PC-9 (cell line): Measurements from ENCODE around the gene INTS11. TPM values are rescaled to one million over a fixed set of nuclear protein-coding genes. Genes with fewer than 3 reads are reported as not detected.

ENCODE experiments used
- BruUV-seq: library from RNA; stranded (reverse); fragments of 400-500 nt; replicated peaks from 2 replicates; lab custom pipeline; 2021; lab: Mats Ljungman, UMichigan
- CTCF ChIA-PET: fragments of 300-600 bp; sonication (Branson Sonifier 250); formaldehyde crosslinking; loops from one replicate; lab custom pipeline; 2022; ENCODE audit warnings: antibody characterized with exemption; lab: Charles Lee
- POLR2A ChIA-PET: fragments of 300-600 bp; sonication (Branson Sonifier 250); formaldehyde crosslinking; loops from one replicate; lab custom pipeline; 2022; ENCODE audit warnings: antibody characterized with exemption; ENCODE audit not compliant: unreplicated experiment; lab: Charles Lee
- DNase-seq, 2 experiments: peaks; one replicate each; pipeline versions ENCODE4 v3.0.0 to v3.0.0-alpha.2; 2015 to 2022; ENCODE audit warnings: mixed read lengths in 1 of 2
- H2AFZ ChIP-seq: fragments of 200-600 bp; sonication (generic); 2 replicates; pipeline ENCODE4 v1.8.1; 2017; ENCODE audit warnings: antibody characterized with exemption
- H3F3A ChIP-seq: fragments of 200-600 bp; sonication (generic); 2 replicates; pipeline ENCODE4 v1.8.1; 2017; ENCODE audit warnings: antibody characterized with exemption, mild to moderate bottlenecking, low read depth; ENCODE audit not compliant: insufficient read depth
- H3K27ac ChIP-seq: fragments of 200-600 bp; sonication (generic); 2 replicates; pipeline ENCODE4 v1.6.1; 2016; ENCODE audit warnings: mixed run types
- H3K27me3 ChIP-seq: fragments of 200-600 bp; sonication (generic); 2 replicates; pipeline ENCODE4 v1.6.1; 2016; ENCODE audit warnings: low read depth, mixed run types; ENCODE audit not compliant: insufficient read depth
- H3K36me3 ChIP-seq: fragments of 200-600 bp; sonication (generic); 2 replicates; pipeline ENCODE4 v1.6.1; 2016; ENCODE audit warnings: low read depth, mixed run types
- H3K4me1 ChIP-seq: fragments of 200-600 bp; sonication (generic); replicated peaks from 2 replicates; pipeline ENCODE4 v1.6.1; 2016; ENCODE audit warnings: mixed run types; ENCODE audit not compliant: insufficient read depth
- H3K4me2 ChIP-seq: fragments of 200-600 bp; sonication (generic); 2 replicates; pipeline ENCODE4 v1.6.1; 2017; ENCODE audit warnings: mixed run types
- H3K4me3 ChIP-seq: fragments of 200-600 bp; sonication (generic); 2 replicates; pipeline ENCODE4 v1.6.1; 2016; ENCODE audit warnings: mixed run types
- H3K79me2 ChIP-seq: fragments of 200-600 bp; sonication (generic); 2 replicates; pipeline ENCODE4 v1.6.1; 2017; ENCODE audit warnings: low read depth, mixed run types
- H3K9me2 ChIP-seq: fragments of 200-600 bp; sonication (generic); 2 replicates; pipeline ENCODE4 v1.8.1; 2017; ENCODE audit warnings: mild to moderate bottlenecking; ENCODE audit not compliant: insufficient read depth
- H3K9me3 ChIP-seq: fragments of 200-600 bp; sonication (generic); 2 replicates; pipeline ENCODE4 v1.8.1; 2016; ENCODE audit warnings: low read depth; ENCODE audit not compliant: insufficient read depth
- H4K20me1 ChIP-seq: fragments of 200-600 bp; sonication (generic); 2 replicates; pipeline ENCODE4 v1.8.1; 2017; ENCODE audit not compliant: insufficient read depth
- CTCF ChIP-seq: fragments of 200-600 bp; sonication (generic); conservative IDR thresholded peaks from 2 replicates; pipeline ENCODE4 v1.6.1; 2017; ENCODE audit warnings: mixed run types, antibody characterized with exemption, mild to moderate bottlenecking, moderate library complexity
- EZH2 ChIP-seq: fragments of 200-600 bp; sonication (generic); IDR thresholded peaks from 2 replicates; pipeline ENCODE4 v1.8.0; 2017; ENCODE audit warnings: antibody characterized with exemption, low read depth
- intact Hi-C: fragments of 100-400 bp; cut with micrococcal nuclease; formaldehyde crosslinking; loops from one replicate; pipeline ENCODE4 v1.10.0; 2022; ENCODE audit not compliant: unreplicated experiment
- total RNA-seq: library from RNA; stranded (reverse); gene quantifications from 2 replicates; pipeline ENCODE4 v1.2.3, GENCODE V29; 2021

INTS11 gene
- total RNA-seq, 1 experiment from 2014 or later, result 130 TPM

- H3K27ac ChIP-seq, result no peak overlapping the region
- no peaks in the 10 kb centered on the region for H3K9me2 ChIP-seq
- ChIA-PET CTCF (no interaction called here), POLR2A (no interaction called here)
- no TSS peak for BruUV-seq
- peaks cover 20% of the 10 kb centered on the region for H3K4me1 ChIP-seq
- H3K4me3 ChIP-seq, result no peak overlapping the region
- peaks cover 53% of the 10 kb centered on the region for H4K20me1 ChIP-seq
- H3K9me3 ChIP-seq, result no peaks in the 10 kb centered on the region
- H3K36me3 ChIP-seq, result 0 out of 2 replicates have a peak, but pooled peaks cover 5% of the 10 kb centered on the region
- no peak for DNase-seq
- intact Hi-C loops, result no loop called here
- TF ChIP-seq EZH2, result no peak
- TF ChIP-seq CTCF, result no peak
- no peak overlapping the region for H2AFZ ChIP-seq
- H3F3A ChIP-seq, result peaks cover 39% of the 10 kb centered on the region
- H3K4me2 ChIP-seq, result no peak overlapping the region
- H3K27me3 ChIP-seq, result no peaks in the 10 kb centered on the region
- H3K79me2 ChIP-seq, result peaks cover 36% of the 10 kb centered on the region
Observed at GRCh38 chr1:1313500-1314236, 10.8 kb downstream of the INTS11 start.

- Histone ChIP-seq H3F3A (peaks cover 29% of the 10 kb centered on the region; the same call in 1 of the 2 replicates), H3K79me2 (peaks cover 32% of the 10 kb centered on the region), H3K9me3 (no peaks in the 10 kb centered on the region), H2AFZ (no peak overlapping the region), H3K4me3 (no peak overlapping the region), H3K27ac (no peak overlapping the region), H3K27me3 (no peaks in the 10 kb centered on the region), H3K36me3 (0 out of 2 replicates have a peak, but pooled peaks cover 5% of the 10 kb centered on the region), H3K4me1 (peaks cover 10% of the 10 kb centered on the region), H4K20me1 (peaks cover 46% of the 10 kb centered on the region), H3K4me2 (no peak overlapping the region), H3K9me2 (no peaks in the 10 kb centered on the region)
- no TSS peak for BruUV-seq
- intact Hi-C loops, result no loop called here
- no peak for DNase-seq
- ChIA-PET POLR2A (no interaction called here), CTCF (no interaction called here)
- no peak for TF ChIP-seq CTCF
- TF ChIP-seq EZH2, result no peak
Observed at GRCh38 chr1:1312450-1313314, 11.8 kb downstream of the INTS11 start.
